HG03558 (cell line): ENCODE data around the gene LZTR1.
"Not testable (repeated sequence)": the region's sequence is repeated elsewhere in the genome, so short reads cannot be mapped to it uniquely, and the experiment has no call there.

Experiments used
- ATAC-seq: cut with Tn5 transposase; IDR thresholded peaks from one replicate; pipeline ENCODE4 v1.9.1; 2021; ENCODE audit warnings: moderate number of reproducible peaks; ENCODE audit not compliant: unreplicated experiment; ENCODE audit errors: extremely low read depth

Gene LZTR1

DNA sequence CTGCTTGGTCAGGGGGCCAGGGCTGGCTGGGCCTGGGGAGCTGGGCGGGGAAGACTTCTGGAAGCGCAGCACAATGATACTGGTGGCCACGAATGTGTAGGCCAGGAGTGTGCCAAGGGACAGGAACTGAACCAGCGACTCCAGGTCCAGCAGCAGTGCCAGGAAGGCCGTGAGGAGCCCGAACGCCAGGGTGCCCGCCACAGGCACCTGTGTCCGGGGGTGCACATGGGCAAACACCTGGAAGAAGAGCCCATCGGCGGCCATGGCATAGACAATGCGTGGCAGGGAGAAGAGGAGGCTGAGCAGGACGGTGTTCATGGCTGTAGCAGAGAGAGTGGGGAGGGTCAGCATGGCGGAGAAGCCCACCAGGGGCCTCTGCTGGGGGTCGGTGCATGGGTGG lies 47.9 kb downstream of the LZTR1 start:
- ATAC-seq = no peak

- no peak for ATAC-seq
Measured at GRCh38 chr22:21030621-21031544, 48.8 kb downstream of the LZTR1 start.

GRCh38 chr22:21031545-21032036 lies 49.5 kb downstream of the LZTR1 start:
- no peak for ATAC-seq

- no peak for ATAC-seq
Measured at GRCh38 chr22:21032037-21032867, 50.2 kb downstream of the LZTR1 start, which contains the start of gene SLC7A4. Gene SLC7A4, minus strand, starts transcription at chr22:21032561. Its CDS starts 749 bp downstream, at chr22:21031812.

GRCh38 chr22:21032868-21033688 lies 51.0 kb downstream of the LZTR1 start:
- no peak for ATAC-seq

- no peak for ATAC-seq
Measured at GRCh38 chr22:21033895-21034294, 51.8 kb downstream of the LZTR1 start.

GRCh38 chr22:21034989-21035388 lies 52.9 kb downstream of the LZTR1 start:
- no peak for ATAC-seq

DNA sequence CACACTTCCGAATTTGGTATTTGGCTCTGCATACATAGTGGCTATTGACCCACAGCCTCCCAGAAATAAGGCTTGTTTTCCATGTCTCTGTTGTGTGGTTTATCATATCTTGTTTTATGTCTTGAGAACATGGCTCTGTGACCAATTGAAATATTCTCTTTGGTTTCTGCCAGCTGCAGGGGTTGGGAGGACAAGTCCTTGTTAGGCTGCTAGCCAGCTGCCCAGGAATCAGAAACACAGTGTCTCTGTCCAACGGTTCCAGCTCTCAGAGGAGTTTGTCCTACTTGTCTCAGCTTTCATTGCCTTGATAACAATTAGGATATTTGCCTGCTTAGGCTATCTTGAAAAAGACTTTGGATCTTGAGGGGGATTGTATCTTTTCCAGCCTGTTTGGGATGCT lies 56.3 kb downstream of the LZTR1 start:
- no peak for ATAC-seq

DNA sequence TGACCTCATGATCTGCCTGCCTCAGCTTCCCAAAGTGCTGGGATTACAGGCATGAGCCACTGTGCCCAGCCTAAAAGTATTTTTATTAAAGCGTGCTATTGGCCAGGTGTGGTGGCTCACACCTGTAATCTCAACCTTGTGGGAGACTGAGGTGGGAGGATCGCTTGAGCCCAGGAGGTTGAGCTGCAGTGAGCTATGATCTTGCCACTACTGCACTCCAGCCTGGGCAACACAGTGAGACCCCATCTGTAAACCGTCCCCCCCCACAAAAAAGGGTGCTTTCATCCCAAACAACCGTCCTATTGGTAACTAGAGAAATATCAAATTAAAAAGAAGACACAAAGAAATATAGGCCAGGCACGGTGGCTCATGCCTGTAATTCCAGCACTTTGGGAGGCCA lies 57.1 kb downstream of the LZTR1 start:
- ATAC-seq = not testable (repeated sequence)

DNA sequence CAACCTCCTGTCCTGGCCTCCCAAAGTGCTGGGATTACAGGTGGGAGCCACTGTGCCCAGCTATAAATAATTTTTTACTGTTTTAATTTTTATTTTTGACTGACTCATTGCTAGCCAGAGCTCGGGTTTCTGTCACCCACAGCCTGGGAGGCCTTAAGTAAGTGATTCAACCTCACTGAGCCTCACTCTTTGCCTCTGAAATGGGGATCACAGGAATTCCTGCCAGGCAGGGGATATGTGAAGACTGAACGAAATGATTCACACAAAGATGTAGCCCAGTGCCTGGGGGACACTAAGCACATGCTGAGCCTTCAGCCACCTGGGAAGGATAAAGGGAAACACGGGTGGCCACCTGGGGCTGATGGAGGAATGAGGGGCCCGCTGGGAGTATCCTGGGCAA lies 59.8 kb downstream of the LZTR1 start:
- ATAC-seq = no peak

GRCh38 chr22:21042978-21043859 lies 61.1 kb downstream of the LZTR1 start:
- ATAC-seq = no peak

DNA sequence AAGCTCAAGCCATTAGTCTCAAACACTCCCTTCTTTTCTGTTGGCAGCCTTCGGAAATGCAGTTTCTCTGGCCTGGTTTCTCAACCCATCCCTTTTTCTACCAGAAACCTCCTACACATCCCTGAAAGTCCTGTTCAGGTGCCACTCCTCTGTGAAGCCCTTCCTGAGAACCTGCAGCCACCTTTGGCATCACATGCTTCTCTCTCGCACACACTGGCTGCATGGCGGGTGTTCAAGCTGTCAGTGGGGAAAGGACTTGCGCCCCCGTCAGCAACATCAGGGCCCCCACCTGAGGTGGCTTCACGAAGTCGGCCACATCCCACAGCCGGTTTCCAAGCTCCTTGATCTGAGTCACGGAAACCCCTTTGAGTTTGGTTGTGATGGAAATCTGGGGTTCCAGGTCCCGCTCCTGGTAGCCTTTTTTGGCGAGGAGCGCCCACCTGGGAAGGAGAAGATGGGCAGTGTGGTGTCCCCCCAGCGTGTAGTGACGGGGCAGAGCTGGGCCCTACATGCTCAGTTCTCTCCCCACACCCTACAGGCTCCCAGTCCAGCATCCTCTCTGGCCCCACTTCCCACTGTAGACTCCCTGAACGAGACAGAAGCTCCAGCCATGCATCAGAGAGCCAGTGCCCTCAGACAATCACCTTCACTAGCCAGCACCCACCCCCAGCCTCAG lies 61.9 kb downstream of the LZTR1 start:
- no peak for ATAC-seq

- no peak for ATAC-seq
Measured at GRCh38 chr22:21044931-21045584, 63.0 kb downstream of the LZTR1 start.

DNA sequence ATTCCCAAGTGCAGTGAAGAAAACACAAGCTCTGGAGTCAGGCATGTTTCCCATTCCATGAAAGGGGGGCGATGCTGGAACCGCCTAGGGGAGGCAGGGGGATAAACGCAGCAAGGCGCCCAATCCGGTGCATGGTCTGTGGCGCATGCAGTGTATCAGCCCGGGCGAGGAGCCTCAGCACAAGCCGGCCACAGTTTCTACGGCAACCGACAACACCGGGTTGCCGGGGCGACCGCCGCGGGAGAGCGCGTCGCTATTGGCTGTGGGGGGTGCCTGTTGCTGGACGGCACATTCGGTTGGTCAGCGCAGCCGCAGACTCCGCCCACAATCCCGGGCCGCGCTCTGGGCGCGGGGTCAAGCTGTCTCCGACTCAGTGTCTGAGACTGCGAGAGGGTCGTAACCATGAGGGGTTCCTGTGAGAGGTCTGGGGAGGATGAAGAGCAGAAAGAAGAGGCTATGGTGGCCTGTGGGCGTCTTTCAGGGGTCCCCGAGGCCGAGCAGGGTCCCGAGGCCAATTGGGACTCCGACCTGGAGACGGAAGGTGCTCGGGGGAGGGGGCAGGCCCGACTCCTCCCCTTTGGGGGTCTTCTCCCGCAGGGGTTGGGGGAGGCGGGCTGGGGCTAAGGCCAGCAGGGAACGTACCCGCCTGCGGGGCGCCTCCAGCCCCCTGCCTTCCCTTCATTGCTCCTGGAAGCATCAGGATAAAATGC lies 63.6 kb downstream of the LZTR1 start, which contains the start of gene LRRC74B:
LRRC74B (plus strand) TSS at position 362 of the 710 bp plus-strand sequence; CDS start at position 403, 41 bp downstream.
- no peak for ATAC-seq

- no peak for ATAC-seq
Measured at GRCh38 chr22:21047035-21047661, 65.1 kb downstream of the LZTR1 start.

DNA sequence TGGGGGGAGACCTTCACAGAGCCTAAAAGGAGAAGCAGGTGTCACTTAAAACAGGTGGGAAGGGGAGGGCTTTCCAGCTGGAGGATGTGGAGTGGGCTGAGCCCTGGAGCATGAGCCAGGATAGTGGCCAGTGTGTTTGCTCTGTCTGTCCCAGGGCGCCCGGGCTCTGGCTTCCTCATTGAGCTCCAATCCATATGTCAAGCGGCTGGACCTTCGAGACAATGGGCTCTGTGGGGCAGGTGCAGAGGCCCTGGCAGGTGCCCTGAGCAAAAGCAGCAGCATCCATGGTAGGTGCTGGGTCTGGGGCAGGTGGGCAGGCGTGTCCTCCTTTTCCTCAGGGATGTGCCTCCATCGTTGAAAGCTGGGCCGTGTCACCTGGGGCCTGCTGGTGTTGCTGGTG lies 65.6 kb downstream of the LZTR1 start:
- ATAC-seq = no peak

GRCh38 chr22:21048448-21048847 lies 66.4 kb downstream of the LZTR1 start:
- ATAC-seq = not testable (repeated sequence)
